HUES64 (cell line): Measurements from ENCODE around the gene MRPL9. TPM values are rescaled to one million over a fixed set of nuclear protein-coding genes. Genes with fewer than 3 reads are reported as not detected.

Experiments used
- H3K27ac ChIP-seq: 2 replicates; pipeline ENCODE4 v1.7.0; 2013; ENCODE audit warnings: low read depth, low read length, inconsistent platforms
- H3K27me3 ChIP-seq: 2 replicates; pipeline ENCODE4 v1.6.1; 2013; ENCODE audit warnings: mild to moderate bottlenecking, low read length; ENCODE audit not compliant: insufficient read depth
- H3K36me3 ChIP-seq: 2 replicates; pipeline ENCODE4 v1.6.1; 2013; ENCODE audit warnings: mild to moderate bottlenecking, low read length; ENCODE audit not compliant: insufficient read depth
- H3K4me1 ChIP-seq: 2 replicates; pipeline ENCODE4 v1.6.1; 2013; ENCODE audit warnings: mild to moderate bottlenecking, low read length, moderate library complexity; ENCODE audit not compliant: insufficient read depth
- H3K4me3 ChIP-seq: 2 replicates; pipeline ENCODE4 v1.5.1; 2013; ENCODE audit warnings: mild to moderate bottlenecking, low read length, moderate library complexity
- H3K9ac ChIP-seq: 2 replicates; pipeline ENCODE4 v1.6.1; 2013; ENCODE audit warnings: mild to moderate bottlenecking, low read depth, low read length
- H3K9me3 ChIP-seq: 2 replicates; pipeline ENCODE4 v1.6.1; 2013; ENCODE audit warnings: low read depth, low read length; ENCODE audit not compliant: insufficient read depth
- WGBS: fragments of 150-250, 120-280 bp; methylation state at CpG from one replicate; pipeline ENCODE4 v1.1.7; 2013; ENCODE audit warnings: missing lambda C conversion rate; 5-methylcytosine and 5-hydroxymethylcytosine counted together
- polyA plus RNA-seq, 2 experiments: library from polyadenylated mRNA; stranded (reverse); fragments of 50-300 nt; gene quantifications; one replicate each; pipeline ENCODE4 v1.2.3, GENCODE V29; 2013

The MRPL9 gene
- polyA plus RNA-seq (2013, experiment 1 of 2), result 83.7 TPM
- polyA plus RNA-seq (2013, experiment 2 of 2), result 81.2 TPM

- Histone ChIP-seq H3K36me3 (peaks cover 36% of the 10 kb centered on the region), H3K4me3 (peak within 1 kb of the TSS; percentile 95), H3K9ac (peak within 1 kb of the TSS; percentile 92), H3K4me1 (peaks cover 13% of the 10 kb centered on the region), H3K9me3 (no peaks in the 10 kb centered on the region), H3K27ac (peak within 1 kb of the TSS; percentile 90), H3K27me3 (no peaks in the 10 kb centered on the region)
- under 1% methylated on average over 66 of the region's 68 CpGs for WGBS
Measured at GRCh38 chr1:151762941-151763921, at the start of gene MRPL9. MRPL9 (minus strand) TSS chr1:151763496; CDS start chr1:151763479, 17 bp downstream.

- Histone ChIP-seq H3K4me1 (peaks cover 7% of the 10 kb centered on the region), H3K9ac (no peak overlapping the region), H3K27ac (no peak overlapping the region), H3K4me3 (no peak overlapping the region), H3K27me3 (no peaks in the 10 kb centered on the region), H3K9me3 (no peaks in the 10 kb centered on the region), H3K36me3 (no peaks in the 10 kb centered on the region)
- WGBS, result 88% methylated on average over 8 of the region's 9 CpGs
Measured at GRCh38 chr1:151811181-151811580, 47.9 kb upstream of the MRPL9 start.

- Histone ChIP-seq H3K27me3 (no peaks in the 10 kb centered on the region), H3K4me1 (peaks cover 7% of the 10 kb centered on the region), H3K9me3 (no peaks in the 10 kb centered on the region), H3K36me3 (no peaks in the 10 kb centered on the region), H3K9ac (no peak overlapping the region), H3K27ac (0 out of 2 replicates have a peak overlapping the region, but pooled peaks have one; percentile 11), H3K4me3 (no peak overlapping the region)
- WGBS, result 100% methylated on average over 1 of the region's 1 CpG
Measured at GRCh38 chr1:151809985-151810556, 46.8 kb upstream of the MRPL9 start.

- Histone ChIP-seq H3K9me3 (no peaks in the 10 kb centered on the region), H3K4me3 (no peak overlapping the region), H3K27me3 (no peaks in the 10 kb centered on the region), H3K4me1 (peaks cover 7% of the 10 kb centered on the region), H3K27ac (0 out of 2 replicates have a peak overlapping the region, but pooled peaks have one; percentile 11), H3K9ac (no peak overlapping the region), H3K36me3 (no peaks in the 10 kb centered on the region)
- WGBS, result 86% methylated on average over 7 of the region's 8 CpGs
Measured at GRCh38 chr1:151809290-151809984, 46.1 kb upstream of the MRPL9 start.

GRCh38 chr1:151807766-151808165, 44.5 kb upstream of the MRPL9 start:
- Histone ChIP-seq H3K36me3 (no peaks in the 10 kb centered on the region), H3K9ac (no peak overlapping the region), H3K27me3 (no peaks in the 10 kb centered on the region), H3K27ac (no peak overlapping the region), H3K9me3 (no peaks in the 10 kb centered on the region), H3K4me1 (peaks cover 7% of the 10 kb centered on the region), H3K4me3 (no peak overlapping the region)
- 80% methylated on average over 1 of the region's 1 CpG for WGBS

- Histone ChIP-seq H3K27ac (no peak overlapping the region), H3K4me3 (no peak overlapping the region), H3K9ac (no peak overlapping the region), H3K27me3 (no peaks in the 10 kb centered on the region), H3K4me1 (peaks cover 7% of the 10 kb centered on the region), H3K9me3 (no peaks in the 10 kb centered on the region), H3K36me3 (no peaks in the 10 kb centered on the region)
- WGBS, result 90% methylated on average over 5 of the region's 5 CpGs
Measured at GRCh38 chr1:151807131-151807530, 43.8 kb upstream of the MRPL9 start.

GRCh38 chr1:151806170-151806569, 42.9 kb upstream of the MRPL9 start:
- H3K9me3 ChIP-seq, result no peaks in the 10 kb centered on the region
- no peak overlapping the region for H3K4me3 ChIP-seq
- no peaks in the 10 kb centered on the region for H3K27me3 ChIP-seq
- no peak overlapping the region for H3K9ac ChIP-seq
- peaks cover 7% of the 10 kb centered on the region for H3K4me1 ChIP-seq
- no peaks in the 10 kb centered on the region for H3K36me3 ChIP-seq
- H3K27ac ChIP-seq, result no peak overlapping the region
- WGBS, result 89% methylated on average over 7 of the region's 7 CpGs

GRCh38 chr1:151805066-151805820, 41.9 kb upstream of the MRPL9 start, which contains the start of gene LINGO4:
LINGO4 (minus strand) TSS chr1:151805419; CDS start chr1:151802704, 2,715 bp downstream.
- H3K4me1 ChIP-seq, result peaks cover 7% of the 10 kb centered on the region
- WGBS, result 89% methylated on average over 12 of the region's 12 CpGs

GRCh38 chr1:151803915-151804314, 40.6 kb upstream of the MRPL9 start:
- WGBS, result 95% methylated on average over 3 of the region's 3 CpGs
- H3K4me3 ChIP-seq, result no peak overlapping the region
- no peak overlapping the region for H3K27ac ChIP-seq
- no peaks in the 10 kb centered on the region for H3K36me3 ChIP-seq
- H3K27me3 ChIP-seq, result no peaks in the 10 kb centered on the region
- H3K9me3 ChIP-seq, result no peaks in the 10 kb centered on the region
- H3K9ac ChIP-seq, result no peak overlapping the region
- H3K4me1 ChIP-seq, result no peaks in the 10 kb centered on the region; the same call in 1 of the 2 replicates

More at GRCh38 chr1:151805066-151805820, 41.9 kb upstream of the MRPL9 start, which contains the start of gene LINGO4:
- Histone ChIP-seq H3K9me3 (no peaks in the 10 kb centered on the region), H3K27me3 (no peaks in the 10 kb centered on the region), H3K9ac (no peak within 1 kb of the TSS), H3K36me3 (no peaks in the 10 kb centered on the region), H3K4me3 (no peak within 1 kb of the TSS), H3K27ac (no peak within 1 kb of the TSS)

- Histone ChIP-seq H3K27ac (no peak overlapping the region), H3K9me3 (no peaks in the 10 kb centered on the region), H3K4me1 (no peaks in the 10 kb centered on the region; the same call in 1 of the 2 replicates), H3K27me3 (no peaks in the 10 kb centered on the region), H3K36me3 (no peaks in the 10 kb centered on the region), H3K4me3 (no peak overlapping the region), H3K9ac (no peak overlapping the region)
Measured at GRCh38 chr1:151803164-151803563, 39.9 kb upstream of the MRPL9 start.
